HepG2 (cell line): ENCODE data around the gene RNF40. TPM values are rescaled to one million over a fixed set of nuclear protein-coding genes. Genes with fewer than 3 reads are reported as not detected.
A peak's percentile ranks its signal among the peaks of the same experiment; 100 is the strongest.

Experiments used
- AHDC1 ChIP-seq: sonication (generic); formaldehyde crosslinking; IDR thresholded peaks from 2 replicates; pipeline ENCODE4 v1.5.1; 2020; ENCODE audit warnings: mild to moderate bottlenecking, missing genetic modification reagents, borderline replicate concordance
- ATRX ChIP-seq: sonication (generic); formaldehyde crosslinking; IDR thresholded peaks from 2 replicates; pipeline ENCODE4 v1.4.0; 2020; ENCODE audit warnings: missing genetic modification reagents, borderline replicate concordance
- BRF2 ChIP-seq: sonication (generic); formaldehyde crosslinking; IDR thresholded peaks from 2 replicates; pipeline ENCODE4 v1.8.1; 2022; ENCODE audit warnings: mild to moderate bottlenecking, missing genetic modification reagents
- CTCF ChIP-seq: sonication (generic); formaldehyde crosslinking; IDR thresholded peaks from 2 replicates; pipeline ENCODE4 v1.5.0; 2020; ENCODE audit warnings: mild to moderate bottlenecking, missing genetic modification reagents, moderate library complexity
- GZF1 ChIP-seq: sonication (generic); formaldehyde crosslinking; IDR thresholded peaks from 2 replicates; pipeline ENCODE4 v1.5.1; 2020; ENCODE audit warnings: mild to moderate bottlenecking, missing genetic modification reagents
- HMGA1 ChIP-seq: sonication (generic); formaldehyde crosslinking; conservative IDR thresholded peaks from 2 replicates; pipeline ENCODE4 v1.4.0; 2020; ENCODE audit warnings: missing genetic modification reagents
- JUNB ChIP-seq: sonication (generic); formaldehyde crosslinking; IDR thresholded peaks from 2 replicates; pipeline ENCODE4 v1.8.0; 2022; ENCODE audit warnings: missing genetic modification reagents, mild to moderate bottlenecking, borderline replicate concordance
- NR2F1 ChIP-seq, 2 experiments: fragments of 450-650 bp in 1 of 2; formaldehyde crosslinking in 1 of 2; IDR thresholded peaks; 2 replicates each; pipeline versions ENCODE4 v1.5.0 to v1.6.1; 2016 to 2020; ENCODE audit warnings: mild to moderate bottlenecking in 1 of 2, missing compliant biosample characterization in 1 of 2, missing genetic modification reagents in 1 of 2, moderate library complexity in 1 of 2
- RFX1 ChIP-seq: fragments of 450-650 bp; IDR thresholded peaks from 2 replicates; pipeline ENCODE4 v1.6.1; 2017
- SMARCC2 ChIP-seq: fragments of 450-650 bp; IDR thresholded peaks from 2 replicates; pipeline ENCODE4 v1.6.1; 2017; ENCODE audit warnings: antibody characterized with exemption, mild to moderate bottlenecking
- SMC3 ChIP-seq: IDR thresholded peaks from 2 replicates; pipeline ENCODE4 v1.6.1; 2011; ENCODE audit warnings: low read length, improper control_type of control experiment
- TAF15 ChIP-seq: fragments of 200-400 bp; formaldehyde crosslinking; IDR thresholded peaks from one replicate; pipeline ENCODE4 v1.6.1; 2018; ENCODE audit warnings: mild to moderate bottlenecking, low read depth, low read length; ENCODE audit not compliant: poor library complexity, severe bottlenecking
- THAP9 ChIP-seq: sonication (generic); formaldehyde crosslinking; IDR thresholded peaks from 2 replicates; pipeline ENCODE4; 2020; ENCODE audit warnings: missing genetic modification reagents, mild to moderate bottlenecking, borderline replicate concordance
- ZEB1 ChIP-seq: IDR thresholded peaks from 2 replicates; pipeline ENCODE4 v1.6.1; 2012; ENCODE audit warnings: mild to moderate bottlenecking, low read depth, inconsistent platforms; ENCODE audit not compliant: insufficient replicate concordance
- ZNF17 ChIP-seq: sonication (generic); formaldehyde crosslinking; IDR thresholded peaks from 2 replicates; pipeline ENCODE4 v1.5.0; 2020; ENCODE audit warnings: mild to moderate bottlenecking, missing genetic modification reagents
- ZNF367 ChIP-seq: sonication (generic); formaldehyde crosslinking; IDR thresholded peaks from 2 replicates; pipeline ENCODE4 v1.4.0; 2020; ENCODE audit warnings: missing genetic modification reagents, borderline replicate concordance
- ZNF615 ChIP-seq: sonication (generic); formaldehyde crosslinking; IDR thresholded peaks from 2 replicates; pipeline ENCODE4 v1.5.0; 2020; ENCODE audit warnings: mild to moderate bottlenecking, missing genetic modification reagents, borderline replicate concordance
- polyA plus RNA-seq, 8 experiments: library from polyadenylated mRNA; depleted of rRNA in 3 of 8; stranded (reverse) in 7 of 8; unstranded in 1 of 8; fragments of >200 nt; fragmentation: Illumina TruSeq in 4 of 8; extraction: Trizol in 4 of 8; gene quantifications; 2 replicates each; pipeline versions ENCODE4 v1.2.1 to v1.2.3, GENCODE V29; 2011 to 2016; ENCODE audit warnings: low read depth in 4 of 8, missing spikeins in 1 of 8, mixed read lengths in 1 of 8; ENCODE audit not compliant: insufficient read depth in 1 of 8
- total RNA-seq, 5 experiments: library from RNA; depleted of rRNA; stranded (reverse); fragments of >200 nt; fragmentation: Illumina TruSeq; extraction: Trizol; gene quantifications; 2 replicates each; pipeline ENCODE4 v1.2.3, GENCODE V29; 2016; ENCODE audit warnings: low read depth in 1 of 5

The RNF40 gene
- total and polyA plus RNA-seq, 2 of the 13 experiments (the other 11 are each of a cell fraction or from before 2014, with no cell fraction given): 84.0 to 85.6 TPM

GRCh38 chr16:30786115-30786935 is 24.2 kb downstream of the RNF40 start (continued):
- TF ChIP-seq AHDC1 (CRISPR knock-in tag) (peak; percentile 13; the same call in 1 of the 2 replicates), SMARCC2 (no peak), NR2F1 (CRISPR knock-in tag; IDR thresholded peaks at IDR 0.05) (no peak), BRF2 (CRISPR knock-in tag) (no peak), ZNF615 (peak; percentile 76; the same call in 1 of the 2 replicates), HMGA1 (CRISPR knock-in tag) (no peak), ZEB1 (no peak), ATRX (CRISPR knock-in tag) (no peak), TAF15 (no peak), ZNF17 (CRISPR knock-in tag) (no peak), JUNB (CRISPR knock-in tag) (no peak), SMC3 (no peak), RFX1 (no peak), CTCF (CRISPR knock-in tag) (no peak; the same call in 1 of the 2 replicates), GZF1 (CRISPR knock-in tag) (no peak), ZNF367 (no peak), THAP9 (CRISPR knock-in tag) (no peak)
